HUES6 (cell line): ENCODE data around the gene PICALM.
"Not testable (repeated sequence)": the region's sequence is repeated elsewhere in the genome, so short reads cannot be mapped to it uniquely, and the experiment has no call there.

Experiments used
- H3K27ac ChIP-seq: 2 replicates; pipeline ENCODE4 v1.7.0; 2013; ENCODE audit warnings: low read depth, mild to moderate bottlenecking, low read length, inconsistent platforms
- H3K27me3 ChIP-seq: 2 replicates; pipeline ENCODE4 v1.6.1; 2013; ENCODE audit warnings: low read length; ENCODE audit not compliant: control insufficient read depth, insufficient read depth
- H3K36me3 ChIP-seq: 2 replicates; pipeline ENCODE4 v1.6.1; 2013; ENCODE audit warnings: low read length; ENCODE audit not compliant: control insufficient read depth, insufficient read depth
- H3K4me1 ChIP-seq: 2 replicates; pipeline ENCODE4 v1.6.1; 2013; ENCODE audit warnings: low read length; ENCODE audit not compliant: control insufficient read depth, insufficient read depth
- H3K4me3 ChIP-seq: 2 replicates; pipeline ENCODE4 v1.5.1; 2013; ENCODE audit warnings: low read depth, low read length
- H3K9ac ChIP-seq: one replicate; pipeline ENCODE4 v1.6.1; 2013; ENCODE audit warnings: mild to moderate bottlenecking, low read length
- H3K9me3 ChIP-seq: 2 replicates; pipeline ENCODE4 v1.6.1; 2013; ENCODE audit warnings: low read depth, low read length; ENCODE audit not compliant: control insufficient read depth, insufficient read depth

Gene PICALM

DNA sequence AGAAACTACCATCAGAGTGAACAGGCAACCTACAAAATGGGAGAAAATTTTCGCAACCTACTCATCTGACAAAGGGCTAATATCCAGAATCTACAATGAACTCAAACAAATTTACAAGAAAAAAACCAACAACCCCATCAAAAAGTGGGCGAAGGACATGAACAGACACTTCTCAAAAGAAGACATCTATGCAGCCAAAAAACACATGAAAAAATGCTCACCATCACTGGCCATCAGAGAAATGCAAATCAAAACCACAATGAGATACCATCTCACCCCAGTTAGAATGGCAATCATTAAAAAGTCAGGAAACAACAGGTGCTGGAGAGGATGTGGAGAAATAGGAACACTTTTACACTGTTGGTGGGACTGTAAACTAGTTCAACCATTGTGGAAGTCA lies 36.7 kb upstream of the PICALM start:
- H3K9ac ChIP-seq, H3K36me3 ChIP-seq, H3K27me3 ChIP-seq, H3K4me1 ChIP-seq, H3K4me3 ChIP-seq, H3K27ac ChIP-seq, H3K9me3 ChIP-seq: not testable (repeated sequence)

DNA sequence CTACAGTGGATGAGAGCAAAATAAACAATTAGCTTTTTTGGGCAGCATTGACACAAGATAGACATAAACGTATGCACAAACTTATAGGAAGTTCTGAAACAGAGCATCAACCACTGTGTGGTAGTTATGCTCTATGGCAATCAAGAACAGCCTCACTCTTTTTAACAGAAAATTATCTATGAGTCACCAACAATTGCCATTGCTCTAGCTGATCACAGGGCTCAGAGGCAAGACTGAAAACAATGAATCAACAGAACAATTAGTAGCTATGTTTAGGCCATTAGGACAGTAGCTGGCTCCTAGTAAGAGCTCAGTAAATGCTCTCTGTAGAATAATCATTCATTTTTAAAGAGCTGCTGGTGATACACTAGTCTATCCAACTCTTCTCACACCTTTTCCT lies 34.9 kb upstream of the PICALM start:
- no peaks in the 10 kb centered on the region for H3K36me3 ChIP-seq
- H3K27ac ChIP-seq, result no peak overlapping the region
- no peaks in the 10 kb centered on the region for H3K4me1 ChIP-seq
- H3K9ac ChIP-seq, result no peak overlapping the region
- no peak overlapping the region for H3K4me3 ChIP-seq
- no peaks in the 10 kb centered on the region for H3K27me3 ChIP-seq
- H3K9me3 ChIP-seq, result peaks cover 2% of the 10 kb centered on the region; the same call in 1 of the 2 replicates

DNA sequence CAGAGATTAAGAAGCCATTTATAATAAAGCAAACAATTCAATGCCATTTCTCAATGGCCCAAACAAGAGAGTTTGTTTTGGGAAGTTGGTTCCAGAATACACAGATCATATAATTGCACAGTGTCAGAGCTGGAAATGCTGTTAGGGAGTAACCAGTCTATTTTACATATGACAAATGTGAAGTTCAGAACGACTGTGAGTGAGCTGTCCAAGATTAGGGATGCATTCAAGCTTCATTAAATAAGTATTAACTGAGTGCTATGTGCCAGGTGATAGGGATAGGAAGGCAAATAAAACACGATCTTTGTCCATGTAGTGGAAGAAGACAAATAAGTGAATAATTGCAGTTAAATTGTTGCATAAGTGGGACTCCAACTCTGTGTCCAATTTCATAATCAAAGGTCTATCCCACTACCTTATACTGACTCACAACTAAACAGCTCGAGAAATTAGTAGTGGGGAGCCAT lies 33.1 kb upstream of the PICALM start:
- no peak overlapping the region for H3K27ac ChIP-seq
- no peaks in the 10 kb centered on the region for H3K9me3 ChIP-seq
- H3K9ac ChIP-seq, result no peak overlapping the region
- H3K27me3 ChIP-seq, result no peaks in the 10 kb centered on the region
- H3K4me3 ChIP-seq, result no peak overlapping the region
- no peaks in the 10 kb centered on the region for H3K36me3 ChIP-seq
- H3K4me1 ChIP-seq, result no peaks in the 10 kb centered on the region

DNA sequence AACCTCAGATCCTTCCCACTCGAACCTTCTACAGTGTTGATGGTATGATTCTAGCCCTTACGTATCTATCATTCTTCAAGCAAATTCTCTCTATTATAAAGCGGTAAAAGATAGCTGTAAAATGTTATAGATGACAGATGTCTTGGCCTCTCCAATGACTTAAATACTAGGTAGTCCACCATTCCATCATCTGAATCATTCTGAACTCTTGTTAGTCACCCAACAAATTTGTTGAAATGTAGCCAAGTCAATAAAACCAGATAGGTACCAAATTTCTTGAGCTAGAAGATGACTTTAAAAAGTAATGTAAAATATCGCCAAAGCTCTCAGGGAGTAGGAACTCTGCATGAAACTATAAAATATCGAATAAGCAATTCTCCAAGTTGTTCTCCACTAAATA lies 32.6 kb upstream of the PICALM start:
- Histone ChIP-seq H3K4me1 (no peaks in the 10 kb centered on the region), H3K9ac (no peak overlapping the region), H3K36me3 (no peaks in the 10 kb centered on the region), H3K27ac (no peak overlapping the region), H3K9me3 (no peaks in the 10 kb centered on the region), H3K27me3 (no peaks in the 10 kb centered on the region), H3K4me3 (no peak overlapping the region)

DNA sequence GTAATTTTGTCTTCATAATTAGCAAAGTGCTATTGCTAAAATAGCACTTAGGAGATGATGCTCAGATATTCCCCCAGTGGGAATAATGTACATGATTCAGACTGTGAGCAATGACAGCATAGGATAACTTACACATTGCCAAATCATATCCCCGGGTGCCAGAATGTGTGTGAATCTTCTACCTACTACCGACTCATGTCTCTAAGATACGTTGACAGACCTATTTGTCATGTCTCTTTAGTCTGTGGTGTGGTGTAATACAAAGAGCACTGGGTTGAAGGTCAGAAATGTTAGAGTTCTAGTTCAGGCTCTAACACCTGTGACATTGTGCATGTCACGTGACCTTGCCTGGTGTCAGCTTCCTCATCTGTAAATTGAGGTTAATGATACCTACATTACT lies 31.0 kb upstream of the PICALM start:
- no peak overlapping the region for H3K27ac ChIP-seq
- H3K36me3 ChIP-seq, result no peaks in the 10 kb centered on the region
- H3K9ac ChIP-seq, result no peak overlapping the region
- H3K4me3 ChIP-seq, result no peak overlapping the region
- no peaks in the 10 kb centered on the region for H3K27me3 ChIP-seq
- no peaks in the 10 kb centered on the region for H3K4me1 ChIP-seq
- H3K9me3 ChIP-seq, result no peaks in the 10 kb centered on the region

DNA sequence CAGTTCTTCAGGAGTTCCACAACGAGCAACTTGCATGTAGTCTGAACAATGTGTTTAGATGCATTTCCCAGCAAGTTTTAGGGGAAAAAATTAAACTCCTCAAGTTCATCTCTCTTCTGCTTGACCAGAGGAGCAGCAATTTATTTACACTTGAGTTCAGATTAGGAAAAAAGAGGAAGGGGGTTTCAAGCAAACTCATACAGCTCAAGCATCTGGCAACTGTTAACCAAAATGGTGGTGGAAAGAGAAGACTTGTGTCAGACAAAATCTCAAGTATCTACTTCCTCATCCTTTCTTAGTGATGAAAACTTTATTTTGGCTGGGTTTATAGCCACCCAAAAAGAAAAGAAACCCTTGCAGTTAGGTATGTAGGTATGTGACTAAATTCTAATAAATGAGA lies 29.1 kb upstream of the PICALM start:
- no peak overlapping the region for H3K27ac ChIP-seq
- H3K27me3 ChIP-seq, result no peaks in the 10 kb centered on the region
- no peak overlapping the region for H3K9ac ChIP-seq
- H3K4me3 ChIP-seq, result no peak overlapping the region
- no peaks in the 10 kb centered on the region for H3K9me3 ChIP-seq
- no peaks in the 10 kb centered on the region for H3K36me3 ChIP-seq
- no peaks in the 10 kb centered on the region for H3K4me1 ChIP-seq

DNA sequence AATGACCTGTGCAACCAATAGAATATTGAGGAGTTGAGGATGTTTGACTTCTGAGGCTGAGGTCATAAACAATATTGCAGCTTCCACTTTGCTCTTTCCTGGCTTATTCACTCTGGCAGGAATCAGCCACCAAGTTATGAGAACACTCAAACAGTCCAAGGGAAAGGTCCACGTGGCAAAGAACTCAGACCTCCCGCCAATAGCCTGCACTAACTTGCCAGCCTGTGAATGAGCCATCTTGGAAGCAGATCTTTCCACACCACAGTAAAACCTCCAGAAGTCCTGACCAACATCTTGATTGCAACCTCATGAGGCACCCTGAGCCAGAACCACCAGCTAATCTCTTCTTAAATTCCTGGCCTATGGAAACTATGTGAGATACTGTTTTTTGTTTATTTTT lies 22.7 kb upstream of the PICALM start:
- Histone ChIP-seq H3K4me1 (no peaks in the 10 kb centered on the region; the same call in 1 of the 2 replicates), H3K9me3 (no peaks in the 10 kb centered on the region), H3K27ac (no peak overlapping the region), H3K9ac (no peak overlapping the region), H3K4me3 (no peak overlapping the region), H3K36me3 (no peaks in the 10 kb centered on the region), H3K27me3 (no peaks in the 10 kb centered on the region)

DNA sequence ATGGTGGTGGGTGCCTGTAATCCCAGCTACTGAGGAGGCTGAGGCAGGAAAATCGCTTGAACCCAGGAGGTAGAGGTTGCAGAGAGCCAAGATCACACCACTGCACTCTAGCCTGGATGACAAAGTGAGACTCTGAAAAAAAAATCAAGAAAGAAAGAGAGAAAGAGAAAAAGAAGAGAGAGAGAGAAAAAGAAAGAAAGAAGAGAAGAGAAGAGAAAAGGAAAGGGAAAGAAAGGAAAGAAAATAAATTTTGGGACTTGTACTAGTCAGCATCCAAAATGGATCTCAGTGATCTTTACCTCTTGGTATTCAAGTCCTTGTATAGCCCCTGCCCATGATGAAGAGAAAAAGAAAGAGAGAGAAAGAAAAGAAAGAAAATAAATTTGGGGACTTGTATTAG lies 22.2 kb upstream of the PICALM start:
- Histone ChIP-seq H3K27me3 (no peaks in the 10 kb centered on the region), H3K36me3 (no peaks in the 10 kb centered on the region), H3K9ac (no peak overlapping the region), H3K4me1 (no peaks in the 10 kb centered on the region; the same call in 1 of the 2 replicates), H3K9me3 (no peaks in the 10 kb centered on the region), H3K4me3 (no peak overlapping the region), H3K27ac (no peak overlapping the region)

DNA sequence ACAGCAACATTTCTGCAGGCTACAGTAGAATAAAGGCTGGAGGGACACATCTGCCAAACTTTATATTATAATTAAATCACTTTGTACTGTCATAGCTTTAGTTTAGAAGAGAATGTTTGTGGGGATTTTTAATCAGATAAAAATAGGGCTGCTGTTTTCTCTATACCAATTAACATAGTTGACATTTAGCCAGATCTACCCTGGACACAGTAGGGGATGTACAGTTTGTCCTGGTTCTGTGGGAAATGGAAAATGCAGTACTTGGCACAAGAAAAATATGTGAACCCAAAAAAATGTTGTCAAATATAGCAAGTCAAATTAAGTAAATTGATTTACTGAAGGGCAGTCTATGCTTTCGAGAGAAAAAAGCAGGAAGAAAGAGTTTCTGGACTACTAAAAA lies 20.8 kb upstream of the PICALM start:
- H3K9me3 ChIP-seq, result no peaks in the 10 kb centered on the region
- no peaks in the 10 kb centered on the region for H3K36me3 ChIP-seq
- H3K9ac ChIP-seq, result no peak overlapping the region
- no peaks in the 10 kb centered on the region; the same call in 1 of the 2 replicates for H3K4me1 ChIP-seq
- H3K4me3 ChIP-seq, result no peak overlapping the region
- no peak overlapping the region for H3K27ac ChIP-seq
- H3K27me3 ChIP-seq, result no peaks in the 10 kb centered on the region

DNA sequence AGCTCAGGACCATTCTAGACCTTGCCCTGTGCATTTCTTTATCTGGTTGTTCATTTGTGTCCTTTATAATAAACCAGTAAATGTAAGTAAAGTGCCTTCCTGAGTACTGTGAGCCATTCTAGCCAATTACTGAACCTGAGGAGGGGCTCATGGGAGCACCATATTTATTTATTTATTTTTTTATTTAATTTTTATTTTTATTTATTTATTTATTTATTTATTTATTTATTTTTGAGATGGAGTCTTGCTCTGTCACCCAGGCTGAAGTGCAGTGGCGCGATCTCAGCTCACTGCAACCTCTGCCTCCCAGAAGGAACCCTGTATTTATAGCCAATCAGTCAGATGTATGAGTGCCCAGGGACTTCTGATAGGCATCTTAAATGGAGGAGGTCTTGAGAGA lies 18.8 kb upstream of the PICALM start:
- H3K9me3 ChIP-seq, H3K27me3 ChIP-seq, H3K27ac ChIP-seq, H3K4me1 ChIP-seq, H3K36me3 ChIP-seq, H3K4me3 ChIP-seq, H3K9ac ChIP-seq: not testable (repeated sequence)

DNA sequence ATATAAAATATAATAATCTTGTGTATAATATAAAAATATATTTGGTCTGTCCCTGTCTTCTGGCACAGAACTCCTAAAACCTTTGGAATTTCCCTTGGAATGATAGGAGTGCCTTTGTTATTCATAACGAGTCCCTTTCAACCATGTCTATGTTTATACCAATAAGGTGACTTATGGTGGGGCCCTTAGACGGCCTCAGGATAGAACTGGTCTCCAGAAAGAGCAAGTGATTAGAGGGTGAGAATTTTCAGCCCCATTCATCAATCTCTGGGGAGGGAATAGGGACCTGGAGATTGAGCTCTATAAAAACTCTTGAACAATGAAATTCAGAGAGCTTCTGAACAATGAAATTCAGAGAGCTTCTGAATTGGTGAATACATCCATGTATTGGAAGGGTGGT lies 18.4 kb upstream of the PICALM start:
- no peaks in the 10 kb centered on the region for H3K9me3 ChIP-seq
- H3K36me3 ChIP-seq, result no peaks in the 10 kb centered on the region
- H3K27ac ChIP-seq, result no peak overlapping the region
- H3K27me3 ChIP-seq, result no peaks in the 10 kb centered on the region
- H3K9ac ChIP-seq, result no peak overlapping the region
- no peaks in the 10 kb centered on the region; the same call in 1 of the 2 replicates for H3K4me1 ChIP-seq
- H3K4me3 ChIP-seq, result no peak overlapping the region

DNA sequence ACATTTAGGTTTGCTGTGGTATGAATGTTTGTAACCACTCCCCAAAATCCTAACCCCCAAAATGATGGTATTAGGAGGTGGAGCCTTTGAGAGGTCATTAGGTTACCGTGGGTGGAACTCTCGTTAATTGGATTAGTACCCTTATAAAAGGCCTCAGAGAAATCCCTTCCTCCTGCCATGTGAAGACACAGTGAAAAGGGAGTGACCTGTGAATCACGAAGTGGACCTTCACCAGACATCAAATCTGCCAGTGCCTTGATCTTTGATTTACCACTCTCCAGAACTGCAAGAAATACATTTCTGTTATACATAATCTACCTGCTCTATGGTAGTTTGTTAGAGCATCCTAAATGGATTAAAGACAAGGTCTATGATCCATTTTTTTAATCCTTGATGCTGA lies 12.6 kb upstream of the PICALM start:
- Histone ChIP-seq H3K4me1 (no peaks in the 10 kb centered on the region), H3K9ac (no peak overlapping the region), H3K27me3 (no peaks in the 10 kb centered on the region), H3K27ac (no peak overlapping the region), H3K4me3 (no peak overlapping the region), H3K36me3 (no peaks in the 10 kb centered on the region), H3K9me3 (no peaks in the 10 kb centered on the region)
